Coronary artery (tissue), 2 donors: ENCODE data around the gene GRIA4.

Experiments used
- DNase-seq: peaks from one replicate; pipeline ENCODE4 v3.0.0-alpha.2; 2017; ENCODE audit warnings: low spot score
- H3K27ac ChIP-seq, 2 donors: fragments of 200-600 bp; sonication (generic); one replicate each; pipeline ENCODE4 v1.5.1; 2016 to 2019
- H3K4me3 ChIP-seq: fragments of 200-600 bp; sonication (generic); 2 replicates; pipeline ENCODE4 v1.5.1; 2016; ENCODE audit warnings: mild to moderate bottlenecking, moderate library complexity
- TF ChIP-seq, protein P1 (sequence below): fragments of 200-600 bp; sonication (generic); IDR thresholded peaks from one replicate; pipeline ENCODE4 v1.5.1; 2019; ENCODE audit warnings: antibody characterized with exemption

Gene GRIA4

DNA sequence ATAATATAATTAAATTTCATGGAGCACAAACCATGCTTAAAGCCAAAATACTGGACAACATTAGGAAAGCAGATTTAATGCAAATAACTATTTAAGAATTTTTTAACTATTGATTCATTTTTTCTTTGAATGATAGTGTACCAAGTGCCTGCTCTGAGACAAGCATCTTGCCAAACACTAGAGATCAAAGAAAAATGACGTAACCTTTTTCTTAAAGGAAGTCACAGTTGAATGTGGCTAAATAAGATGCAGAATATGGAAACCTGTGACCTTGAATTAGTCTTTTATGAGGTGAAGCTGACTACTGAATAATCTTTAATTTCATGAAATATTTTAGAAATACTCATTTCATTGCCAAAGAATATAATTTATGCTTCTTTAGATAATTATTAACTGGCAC, 308.2 kb downstream of the GRIA4 start:
- no peak for DNase-seq
- Histone ChIP-seq H3K4me3 (no peak overlapping the region), H3K27ac (no peak overlapping the region)
- TF ChIP-seq, protein P1, sequence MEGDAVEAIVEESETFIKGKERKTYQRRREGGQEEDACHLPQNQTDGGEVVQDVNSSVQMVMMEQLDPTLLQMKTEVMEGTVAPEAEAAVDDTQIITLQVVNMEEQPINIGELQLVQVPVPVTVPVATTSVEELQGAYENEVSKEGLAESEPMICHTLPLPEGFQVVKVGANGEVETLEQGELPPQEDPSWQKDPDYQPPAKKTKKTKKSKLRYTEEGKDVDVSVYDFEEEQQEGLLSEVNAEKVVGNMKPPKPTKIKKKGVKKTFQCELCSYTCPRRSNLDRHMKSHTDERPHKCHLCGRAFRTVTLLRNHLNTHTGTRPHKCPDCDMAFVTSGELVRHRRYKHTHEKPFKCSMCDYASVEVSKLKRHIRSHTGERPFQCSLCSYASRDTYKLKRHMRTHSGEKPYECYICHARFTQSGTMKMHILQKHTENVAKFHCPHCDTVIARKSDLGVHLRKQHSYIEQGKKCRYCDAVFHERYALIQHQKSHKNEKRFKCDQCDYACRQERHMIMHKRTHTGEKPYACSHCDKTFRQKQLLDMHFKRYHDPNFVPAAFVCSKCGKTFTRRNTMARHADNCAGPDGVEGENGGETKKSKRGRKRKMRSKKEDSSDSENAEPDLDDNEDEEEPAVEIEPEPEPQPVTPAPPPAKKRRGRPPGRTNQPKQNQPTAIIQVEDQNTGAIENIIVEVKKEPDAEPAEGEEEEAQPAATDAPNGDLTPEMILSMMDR: no peak

DNA sequence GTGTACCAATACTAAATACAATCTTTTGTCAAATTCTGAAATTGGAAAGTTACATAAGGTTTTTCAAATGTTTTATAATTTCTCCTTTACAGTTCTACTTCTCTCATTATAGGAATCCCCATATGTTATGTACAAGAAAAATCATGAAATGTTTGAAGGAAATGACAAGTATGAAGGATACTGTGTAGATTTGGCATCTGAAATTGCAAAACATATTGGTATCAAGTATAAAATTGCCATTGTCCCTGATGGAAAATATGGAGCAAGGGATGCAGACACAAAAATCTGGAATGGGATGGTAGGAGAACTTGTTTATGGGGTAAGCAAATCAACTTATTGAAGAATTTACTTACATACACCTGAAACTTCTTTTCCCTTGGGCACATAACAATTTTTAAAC, 308.7 kb downstream of the GRIA4 start:
- no peak overlapping the region for H3K4me3 ChIP-seq
- TF ChIP-seq, protein P1: no peak
- DNase-seq: no peak
- H3K27ac ChIP-seq: no peak overlapping the region

DNA sequence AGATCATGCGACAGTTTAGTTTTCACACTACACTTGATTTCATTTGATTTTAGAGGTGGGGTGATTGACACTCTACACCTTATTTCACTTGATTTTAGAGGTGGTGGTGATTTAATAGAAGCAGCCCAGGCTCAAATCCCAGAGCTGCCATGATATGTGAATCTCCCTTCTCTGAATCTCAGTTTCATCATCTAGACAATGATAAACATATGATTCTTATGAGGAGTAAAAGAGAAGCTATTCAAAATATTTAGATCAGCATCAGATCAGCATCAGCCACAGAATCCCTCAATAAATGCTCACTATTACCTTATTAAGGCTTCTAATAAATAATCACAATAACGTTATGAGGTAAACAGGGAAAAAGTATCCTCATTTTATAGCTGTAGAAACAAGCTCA, 313.4 kb downstream of the GRIA4 start:
- DNase-seq: no peak
- Histone ChIP-seq H3K4me3 (no peak overlapping the region), H3K27ac (no peak overlapping the region)
- TF ChIP-seq, protein P1: no peak

DNA sequence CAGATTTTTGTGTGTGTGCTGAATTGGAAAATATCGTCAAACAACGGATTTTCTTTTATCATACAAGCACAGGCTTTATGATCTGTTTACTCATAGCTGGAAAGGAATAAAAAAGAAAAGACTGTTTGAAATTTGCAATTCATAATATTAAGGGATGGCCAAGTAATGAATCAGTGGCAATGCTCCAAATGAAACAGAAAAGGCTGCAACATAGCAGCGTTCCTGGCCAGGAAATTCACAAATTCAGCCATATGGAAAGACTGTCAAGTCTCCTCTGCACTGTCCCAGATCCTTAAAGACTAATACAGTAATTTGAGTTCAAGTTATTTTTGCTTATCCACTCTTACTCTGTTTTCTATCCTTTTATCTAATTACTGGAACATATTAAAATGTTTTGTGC, 313.9 kb downstream of the GRIA4 start:
- DNase-seq: no peak
- Histone ChIP-seq H3K27ac (no peak overlapping the region), H3K4me3 (no peak overlapping the region)
- TF ChIP-seq, protein P1: no peak

DNA sequence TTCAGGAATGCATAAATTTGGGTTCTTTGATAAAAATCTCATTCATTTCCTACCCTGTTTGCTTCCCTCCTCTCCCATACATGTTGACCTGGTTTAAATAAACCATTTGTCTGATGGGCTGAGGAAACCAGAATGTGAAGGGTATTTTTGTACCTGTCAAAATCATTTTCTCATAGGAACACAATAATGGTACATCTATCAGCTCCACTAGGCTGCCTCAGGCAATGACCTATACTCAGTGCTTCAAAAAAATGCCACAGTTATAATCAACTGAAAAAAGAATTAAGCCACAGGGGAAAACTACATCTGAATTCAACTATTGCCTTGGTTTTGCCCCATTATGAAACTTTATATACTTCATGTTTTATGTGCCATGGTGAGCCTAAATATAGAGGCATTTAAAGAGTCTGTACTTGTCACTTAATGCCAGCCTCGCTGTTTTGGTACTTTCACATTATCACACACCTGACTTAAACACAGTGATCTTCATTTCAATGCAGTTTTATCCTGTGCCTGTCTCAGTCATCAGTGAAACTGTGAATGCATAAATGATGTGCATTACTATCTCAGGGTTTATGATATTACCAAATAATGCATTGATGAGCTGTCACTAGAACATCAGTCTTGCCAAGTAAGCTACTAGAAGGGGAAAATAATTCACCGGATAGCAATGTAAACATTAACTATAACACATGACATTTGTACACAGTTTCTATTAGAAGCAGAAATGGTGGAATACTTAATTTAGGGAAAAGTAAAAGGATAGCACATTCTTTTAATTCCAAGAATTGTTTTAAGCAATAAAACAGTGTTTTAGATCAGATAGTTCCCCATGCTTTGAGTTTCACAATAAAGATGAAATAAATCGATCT, 319.4 kb downstream of the GRIA4 start:
- no peak overlapping the region for H3K4me3 ChIP-seq
- no peak for DNase-seq
- TF ChIP-seq, protein P1: no peak
- no peak overlapping the region for H3K27ac ChIP-seq

DNA sequence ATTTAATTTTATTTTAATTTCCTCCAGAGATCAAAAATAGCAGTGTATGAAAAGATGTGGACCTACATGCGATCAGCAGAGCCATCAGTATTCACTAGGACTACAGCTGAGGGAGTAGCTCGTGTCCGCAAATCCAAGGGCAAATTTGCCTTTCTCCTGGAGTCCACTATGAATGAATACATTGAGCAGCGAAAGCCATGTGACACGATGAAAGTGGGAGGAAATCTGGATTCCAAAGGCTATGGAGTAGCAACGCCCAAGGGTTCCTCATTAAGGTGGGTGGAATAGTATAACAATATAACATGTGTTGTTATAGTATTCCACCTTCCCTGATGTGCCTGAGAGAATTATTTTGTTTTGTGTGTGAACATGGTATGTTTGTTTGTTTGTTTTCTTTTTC, 323.8 kb downstream of the GRIA4 start:
- DNase-seq: no peak
- TF ChIP-seq, protein P1: no peak
- H3K27ac ChIP-seq: no peak overlapping the region
- no peak overlapping the region for H3K4me3 ChIP-seq

DNA sequence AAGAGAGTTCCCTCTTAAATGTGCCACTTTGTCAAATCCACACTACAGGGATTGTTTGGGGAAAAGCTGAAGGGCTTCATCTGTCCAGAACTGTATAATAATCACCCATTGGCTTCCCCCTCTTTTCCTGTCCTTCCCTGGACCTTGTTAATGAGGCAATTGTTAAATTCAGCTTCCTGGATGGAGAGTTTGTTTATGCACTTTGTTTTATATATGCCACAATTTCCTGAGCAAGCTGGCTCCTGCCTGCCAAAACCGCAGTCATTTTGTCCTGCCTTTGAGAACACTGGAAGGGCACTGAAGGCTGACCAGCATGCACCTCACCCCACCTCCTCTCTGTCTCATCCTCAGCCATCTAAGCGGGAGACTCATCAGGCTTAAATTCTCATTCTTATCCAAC, 325.9 kb downstream of the GRIA4 start:
- TF ChIP-seq, protein P1: no peak
- DNase-seq: no peak
- Histone ChIP-seq H3K27ac (no peak overlapping the region), H3K4me3 (no peak overlapping the region)
